Glutamatergic neuron (in vitro differentiated cells): ENCODE data around the gene SS18L1. TPM values are rescaled to one million over a fixed set of nuclear protein-coding genes. Genes with fewer than 3 reads are reported as not detected.

Experiments
- DNase-seq: peaks from one replicate; pipeline ENCODE4 v3.0.0; 2022
- H3K27ac Mint-ChIP-seq: one replicate; pipeline ENCODE4 v1.8.0; 2020; ENCODE audit warnings: mild to moderate bottlenecking, mixed read lengths, inconsistent platforms; ENCODE audit not compliant: unreplicated experiment
- H3K27me3 Mint-ChIP-seq: one replicate; pipeline ENCODE4 v1.8.0; 2020; ENCODE audit warnings: mild to moderate bottlenecking, moderate library complexity, mixed read lengths, inconsistent platforms; ENCODE audit not compliant: unreplicated experiment
- H3K36me3 Mint-ChIP-seq: one replicate; pipeline ENCODE4 v1.8.0; 2020; ENCODE audit warnings: mild to moderate bottlenecking, mixed read lengths, inconsistent platforms; ENCODE audit not compliant: unreplicated experiment
- H3K4me1 Mint-ChIP-seq: one replicate; pipeline ENCODE4 v1.8.0; 2020; ENCODE audit warnings: mild to moderate bottlenecking, low read depth, mixed read lengths, inconsistent platforms; ENCODE audit not compliant: unreplicated experiment
- H3K4me3 Mint-ChIP-seq: one replicate; pipeline ENCODE4 v1.8.0; 2020; ENCODE audit warnings: mild to moderate bottlenecking, mixed read lengths, inconsistent platforms; ENCODE audit not compliant: unreplicated experiment
- H3K9me3 Mint-ChIP-seq: one replicate; pipeline ENCODE4 v1.8.0; 2020; ENCODE audit warnings: mild to moderate bottlenecking, moderate library complexity, mixed read lengths, inconsistent platforms; ENCODE audit not compliant: unreplicated experiment
- total RNA-seq: library from RNA; stranded (reverse); fragmentation: NEBNext Ultra II Directional; extraction: Animal tissue kit (Norgen Biotek cat#: 25700); gene quantifications from one replicate; pipeline ENCODE4 v1.2.1, GENCODE V29; 2021; ENCODE audit not compliant: unreplicated experiment
- TF ChIP-seq, protein P1 (sequence below): fragments of 200-600 bp; sonication (generic); IDR thresholded peaks from one replicate; pipeline ENCODE4 v1.5.0; 2021; ENCODE audit not compliant: partially characterized antibody, unreplicated experiment

SS18L1 gene
- total RNA-seq, 1 donor from 2014 or later, result 50.4 TPM

GRCh38 chr20:62117658-62118057 lies 25.9 kb upstream of the SS18L1 start:
- Mint-ChIP-seq H3K4me1 (no peaks in the 10 kb centered on the region), H3K4me3 (no peak overlapping the region)

DNA sequence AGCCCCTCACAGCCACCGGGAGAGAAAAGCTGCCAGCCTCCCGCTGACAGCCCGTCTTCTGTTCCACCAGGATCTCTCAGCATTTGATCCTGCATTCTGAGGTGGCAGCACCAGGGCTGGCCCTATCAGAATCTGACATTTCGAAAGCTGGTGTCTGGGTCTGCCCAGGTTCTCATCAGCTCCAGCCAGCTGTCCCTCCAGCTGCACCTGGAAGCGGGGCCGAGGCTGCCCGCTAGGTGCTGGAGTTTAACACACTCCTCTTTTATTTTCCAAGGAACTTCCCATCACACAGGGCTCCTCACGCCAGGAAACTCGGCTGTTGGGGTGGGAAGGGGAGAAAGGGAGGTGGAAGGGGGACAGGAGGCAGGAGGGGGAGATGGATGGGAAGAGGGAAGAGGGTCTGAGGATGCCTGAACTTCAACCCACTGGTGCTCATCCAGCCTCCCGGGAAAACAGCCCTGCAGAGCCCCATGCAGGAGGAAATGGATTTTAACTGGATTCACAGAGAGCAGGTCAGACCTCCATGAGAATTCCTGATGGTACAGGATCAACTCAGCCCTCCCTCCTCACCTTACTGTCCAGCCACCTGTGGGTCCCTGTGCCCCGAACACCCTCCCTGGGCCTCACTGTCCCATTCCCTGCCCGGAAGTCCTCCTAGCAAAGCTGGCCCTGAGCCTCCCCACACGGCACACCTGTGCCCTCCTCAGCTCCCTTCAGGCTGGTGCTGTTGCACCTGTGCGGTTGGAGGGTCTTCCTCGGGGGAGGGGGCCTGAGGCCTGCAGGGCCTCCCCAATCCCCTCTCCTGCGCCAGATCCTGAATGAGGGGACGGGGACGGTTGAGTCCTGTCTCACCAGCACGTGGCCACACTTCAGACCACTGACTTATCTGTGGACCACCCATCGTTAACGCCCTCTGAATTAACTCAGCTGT lies 25.2 kb upstream of the SS18L1 start:
- no peak overlapping the region for H3K4me3 Mint-ChIP-seq
- H3K9me3 Mint-ChIP-seq, result peaks cover 9% of the 10 kb centered on the region
- H3K27ac Mint-ChIP-seq, result no peak overlapping the region
- H3K36me3 Mint-ChIP-seq, result no peaks in the 10 kb centered on the region
- no peaks in the 10 kb centered on the region for H3K4me1 Mint-ChIP-seq
- TF ChIP-seq, protein P1, sequence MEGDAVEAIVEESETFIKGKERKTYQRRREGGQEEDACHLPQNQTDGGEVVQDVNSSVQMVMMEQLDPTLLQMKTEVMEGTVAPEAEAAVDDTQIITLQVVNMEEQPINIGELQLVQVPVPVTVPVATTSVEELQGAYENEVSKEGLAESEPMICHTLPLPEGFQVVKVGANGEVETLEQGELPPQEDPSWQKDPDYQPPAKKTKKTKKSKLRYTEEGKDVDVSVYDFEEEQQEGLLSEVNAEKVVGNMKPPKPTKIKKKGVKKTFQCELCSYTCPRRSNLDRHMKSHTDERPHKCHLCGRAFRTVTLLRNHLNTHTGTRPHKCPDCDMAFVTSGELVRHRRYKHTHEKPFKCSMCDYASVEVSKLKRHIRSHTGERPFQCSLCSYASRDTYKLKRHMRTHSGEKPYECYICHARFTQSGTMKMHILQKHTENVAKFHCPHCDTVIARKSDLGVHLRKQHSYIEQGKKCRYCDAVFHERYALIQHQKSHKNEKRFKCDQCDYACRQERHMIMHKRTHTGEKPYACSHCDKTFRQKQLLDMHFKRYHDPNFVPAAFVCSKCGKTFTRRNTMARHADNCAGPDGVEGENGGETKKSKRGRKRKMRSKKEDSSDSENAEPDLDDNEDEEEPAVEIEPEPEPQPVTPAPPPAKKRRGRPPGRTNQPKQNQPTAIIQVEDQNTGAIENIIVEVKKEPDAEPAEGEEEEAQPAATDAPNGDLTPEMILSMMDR, result no peak
- no peak for DNase-seq
- H3K27me3 Mint-ChIP-seq, result peaks cover 2% of the 10 kb centered on the region

More at GRCh38 chr20:62117658-62118057, 25.9 kb upstream of the SS18L1 start:
- peaks cover 7% of the 10 kb centered on the region for H3K9me3 Mint-ChIP-seq
- H3K36me3 Mint-ChIP-seq, result no peaks in the 10 kb centered on the region
- no peak for DNase-seq
- H3K27me3 Mint-ChIP-seq, result peaks cover 2% of the 10 kb centered on the region
- no peak overlapping the region for H3K27ac Mint-ChIP-seq
- TF ChIP-seq, protein P1, result no peak

GRCh38 chr20:62119115-62119514 lies 24.5 kb upstream of the SS18L1 start:
- H3K4me1 Mint-ChIP-seq, result peaks cover 4% of the 10 kb centered on the region
- H3K27ac Mint-ChIP-seq, result no peak overlapping the region

GRCh38 chr20:62119591-62120364 lies 23.8 kb upstream of the SS18L1 start:
- no peak overlapping the region for H3K4me3 Mint-ChIP-seq

More at GRCh38 chr20:62119115-62119514, 24.5 kb upstream of the SS18L1 start:
- no peaks in the 10 kb centered on the region for H3K36me3 Mint-ChIP-seq
- peaks cover 2% of the 10 kb centered on the region for H3K27me3 Mint-ChIP-seq
- no peak for DNase-seq
- peaks cover 9% of the 10 kb centered on the region for H3K9me3 Mint-ChIP-seq
- H3K4me3 Mint-ChIP-seq, result no peak overlapping the region
- TF ChIP-seq, protein P1, result no peak

More at GRCh38 chr20:62119591-62120364, 23.8 kb upstream of the SS18L1 start:
- TF ChIP-seq, protein P1, result no peak
- Mint-ChIP-seq H3K27me3 (peaks cover 2% of the 10 kb centered on the region), H3K36me3 (no peaks in the 10 kb centered on the region), H3K27ac (no peak overlapping the region), H3K9me3 (peaks cover 9% of the 10 kb centered on the region), H3K4me1 (peaks cover 10% of the 10 kb centered on the region)
- DNase-seq, result no peak
